Measurements from ENCODE around the gene PMVK. TPM values are rescaled to one million over a fixed set of nuclear protein-coding genes. Genes with fewer than 3 reads are reported as not detected.

The PMVK gene
- total RNA-seq, 1 donor from 2014 or later = 47.4 TPM

GRCh38 chr1:154972213-154972516 is 35.6 kb upstream of the PMVK start:
- intact Hi-C loops (cut with micrococcal nuclease) = loop anchor here (5.0 to 10.0 kb wide), 3 partner anchors 90 to 1533 kb away; partner anchors contain the start of genes EFNA4, MEF2D and RUSC1
- Mint-ChIP-seq H3K4me1 (peaks cover 47% of the 10 kb centered on the region), H3K4me3 (no peak overlapping the region), H3K36me3 (ENCODE audit: low read depth) (peaks cover 30% of the 10 kb centered on the region), H3K9me3 (no peaks in the 10 kb centered on the region), H3K27ac (peak overlapping the region; percentile 65), H3K27me3 (no peaks in the 10 kb centered on the region)
- no peak for DNase-seq

GRCh38 chr1:154971341-154971998 is 35.0 kb upstream of the PMVK start:
- intact Hi-C loops (cut with micrococcal nuclease) = loop anchor here (5.0 to 10.0 kb wide), 3 partner anchors 91 to 1533 kb away; partner anchors contain the start of genes EFNA4, MEF2D and RUSC1
- peak overlapping the region; percentile 67 for H3K4me3 Mint-ChIP-seq
- peaks cover 34% of the 10 kb centered on the region for H3K36me3 Mint-ChIP-seq (ENCODE audit: low read depth)

GRCh38 chr1:154970631-154971340 is 34.3 kb upstream of the PMVK start, which contains the start of gene SHC1:
SHC1 (minus strand) TSS chr1:154970747; CDS start chr1:154970526, 221 bp downstream.
- Mint-ChIP-seq H3K9me3 (no peaks in the 10 kb centered on the region), H3K4me3 (peak within 1 kb of the TSS; percentile 67), H3K27ac (peak within 1 kb of the TSS; percentile 82), H3K4me1 (peaks cover 41% of the 10 kb centered on the region), H3K27me3 (no peaks in the 10 kb centered on the region), H3K36me3 (ENCODE audit: low read depth) (peaks cover 36% of the 10 kb centered on the region)
- intact Hi-C loops (cut with micrococcal nuclease) = loop anchor here (5.0 to 10.0 kb wide), 3 partner anchors 92 to 1534 kb away; partner anchors contain the start of genes EFNA4, MEF2D and RUSC1
- peak; percentile 85 for DNase-seq

More at GRCh38 chr1:154971341-154971998, 35.0 kb upstream of the PMVK start:
- peaks cover 44% of the 10 kb centered on the region for H3K4me1 Mint-ChIP-seq
- H3K27me3 Mint-ChIP-seq = no peaks in the 10 kb centered on the region
- peak overlapping the region; percentile 58 for H3K27ac Mint-ChIP-seq
- H3K9me3 Mint-ChIP-seq = no peaks in the 10 kb centered on the region
- DNase-seq = no peak

GRCh38 chr1:154969860-154970452 is 33.4 kb upstream of the PMVK start:
- Mint-ChIP-seq H3K4me1 (peaks cover 43% of the 10 kb centered on the region), H3K9me3 (no peaks in the 10 kb centered on the region), H3K27me3 (no peaks in the 10 kb centered on the region), H3K36me3 (ENCODE audit: low read depth) (peaks cover 41% of the 10 kb centered on the region), H3K4me3 (no peak overlapping the region), H3K27ac (peak overlapping the region; percentile 68)
- intact Hi-C loops (cut with micrococcal nuclease) = loop anchor here (5.0 to 10.0 kb wide), 3 partner anchors 92 to 1535 kb away; partner anchors contain the start of genes EFNA4, MEF2D and RUSC1
- no peak for DNase-seq

GRCh38 chr1:154969246-154969645 is 32.7 kb upstream of the PMVK start:
- no peaks in the 10 kb centered on the region for H3K9me3 Mint-ChIP-seq
- no peak for DNase-seq
- H3K4me1 Mint-ChIP-seq = peaks cover 43% of the 10 kb centered on the region
- H3K36me3 Mint-ChIP-seq (ENCODE audit: low read depth) = peaks cover 43% of the 10 kb centered on the region
- H3K27me3 Mint-ChIP-seq = no peaks in the 10 kb centered on the region
- intact Hi-C loops (cut with micrococcal nuclease) = no loop called here
- peak overlapping the region; percentile 68 for H3K27ac Mint-ChIP-seq
- H3K4me3 Mint-ChIP-seq = peak overlapping the region; percentile 9

- intact Hi-C loops (cut with micrococcal nuclease) = no loop called here
- peaks cover 46% of the 10 kb centered on the region for H3K36me3 Mint-ChIP-seq (ENCODE audit: low read depth)
- H3K27ac Mint-ChIP-seq = peak overlapping the region; percentile 68
- H3K27me3 Mint-ChIP-seq = no peaks in the 10 kb centered on the region
- H3K9me3 Mint-ChIP-seq = no peaks in the 10 kb centered on the region
- H3K4me3 Mint-ChIP-seq = no peak overlapping the region
- peaks cover 45% of the 10 kb centered on the region for H3K4me1 Mint-ChIP-seq
- no peak for DNase-seq
These were observed 32.2 kb upstream of the PMVK start for GRCh38 chr1:154968731-154969130.

- peaks cover 54% of the 10 kb centered on the region for H3K36me3 Mint-ChIP-seq (ENCODE audit: low read depth)
- DNase-seq = no peak
- no peak overlapping the region for H3K27ac Mint-ChIP-seq
- no peaks in the 10 kb centered on the region for H3K9me3 Mint-ChIP-seq
- H3K4me1 Mint-ChIP-seq = peaks cover 47% of the 10 kb centered on the region
- H3K27me3 Mint-ChIP-seq = no peaks in the 10 kb centered on the region
- no peak overlapping the region for H3K4me3 Mint-ChIP-seq
- intact Hi-C loops (cut with micrococcal nuclease) = no loop called here
These were observed 30.9 kb upstream of the PMVK start for GRCh38 chr1:154967331-154967950.

- H3K36me3 Mint-ChIP-seq (ENCODE audit: low read depth) = peaks cover 50% of the 10 kb centered on the region
- intact Hi-C loops (cut with micrococcal nuclease) = no loop called here
- peaks cover 38% of the 10 kb centered on the region for H3K4me1 Mint-ChIP-seq
- H3K27me3 Mint-ChIP-seq = no peaks in the 10 kb centered on the region
- no peak for DNase-seq
- H3K9me3 Mint-ChIP-seq = no peaks in the 10 kb centered on the region
- H3K4me3 Mint-ChIP-seq = no peak overlapping the region
- H3K27ac Mint-ChIP-seq = no peak overlapping the region
These were observed 29.6 kb upstream of the PMVK start for GRCh38 chr1:154966111-154966510.

GRCh38 chr1:154964359-154964758 is 27.8 kb upstream of the PMVK start:
- peaks cover 36% of the 10 kb centered on the region for H3K4me1 Mint-ChIP-seq
- H3K27ac Mint-ChIP-seq = no peak overlapping the region
- H3K27me3 Mint-ChIP-seq = no peaks in the 10 kb centered on the region
- H3K4me3 Mint-ChIP-seq = no peak overlapping the region
- intact Hi-C loops (cut with micrococcal nuclease) = no loop called here
- H3K36me3 Mint-ChIP-seq (ENCODE audit: low read depth) = peaks cover 49% of the 10 kb centered on the region
- H3K9me3 Mint-ChIP-seq = no peaks in the 10 kb centered on the region
- no peak for DNase-seq

GRCh38 chr1:154963643-154964042 is 27.1 kb upstream of the PMVK start:
- peak overlapping the region; percentile 12 for H3K27ac Mint-ChIP-seq
- no peak for DNase-seq
- H3K36me3 Mint-ChIP-seq (ENCODE audit: low read depth) = peaks cover 47% of the 10 kb centered on the region
- H3K9me3 Mint-ChIP-seq = no peaks in the 10 kb centered on the region
- no peak overlapping the region for H3K4me3 Mint-ChIP-seq
- intact Hi-C loops (cut with micrococcal nuclease) = no loop called here
- no peaks in the 10 kb centered on the region for H3K27me3 Mint-ChIP-seq
- peaks cover 31% of the 10 kb centered on the region for H3K4me1 Mint-ChIP-seq

- intact Hi-C loops (cut with micrococcal nuclease) = no loop called here
- Mint-ChIP-seq H3K36me3 (ENCODE audit: low read depth) (peaks cover 46% of the 10 kb centered on the region), H3K27ac (peak overlapping the region; percentile 88), H3K27me3 (no peaks in the 10 kb centered on the region), H3K4me3 (peak overlapping the region; percentile 90), H3K9me3 (no peaks in the 10 kb centered on the region), H3K4me1 (peaks cover 27% of the 10 kb centered on the region)
- no peak for DNase-seq
These were observed 26.3 kb upstream of the PMVK start for GRCh38 chr1:154962795-154963330.

GRCh38 chr1:154962156-154962749 is 25.7 kb upstream of the PMVK start:
- peaks cover 44% of the 10 kb centered on the region for H3K36me3 Mint-ChIP-seq (ENCODE audit: low read depth)
- no peaks in the 10 kb centered on the region for H3K9me3 Mint-ChIP-seq
- peak overlapping the region; percentile 88 for H3K27ac Mint-ChIP-seq
- H3K27me3 Mint-ChIP-seq = no peaks in the 10 kb centered on the region
- peak overlapping the region; percentile 90 for H3K4me3 Mint-ChIP-seq
- intact Hi-C loops (cut with micrococcal nuclease) = no loop called here
- peak; percentile 81 for DNase-seq
- H3K4me1 Mint-ChIP-seq = peaks cover 24% of the 10 kb centered on the region

Data from activated CD4-positive, alpha-beta T cell treated with anti-CD3 and anti-CD28 coated beads, Interleukin-2, amount 10 ng/mL, durations not matched to agents 24 days and 14 days (primary cell).